Measurements from ENCODE around the gene HOPX.
"Not testable (repeated sequence)": the region's sequence is repeated elsewhere in the genome, so short reads cannot be mapped to it uniquely, and the experiment has no call there.

HOPX gene

GRCh38 chr4:56619160-56619559, 61.9 kb downstream of the HOPX start:
- DNase-seq (ENCODE audit: low read depth), result no peak
- H3K4me3 ChIP-seq (ENCODE audit: low read length), result no peak overlapping the region
- TF ChIP-seq CTCF (conservative IDR thresholded peaks at IDR 0.05; ENCODE audit: low read depth, low read length), result peak; percentile 42

GRCh38 chr4:56618734-56619133, 62.4 kb downstream of the HOPX start:
- no peak for DNase-seq (ENCODE audit: low read depth)
- no peak for TF ChIP-seq CTCF (conservative IDR thresholded peaks at IDR 0.05; ENCODE audit: low read depth, low read length)
- no peak overlapping the region for H3K4me3 ChIP-seq (ENCODE audit: low read length)

- no peak overlapping the region for H3K4me3 ChIP-seq (ENCODE audit: low read length)
- DNase-seq (ENCODE audit: low read depth), result peak; percentile 35
- TF ChIP-seq CTCF (conservative IDR thresholded peaks at IDR 0.05; ENCODE audit: low read depth, low read length), result no peak
Measured at GRCh38 chr4:56613101-56613862, 67.8 kb downstream of the HOPX start.

GRCh38 chr4:56612282-56612681, 68.8 kb downstream of the HOPX start:
- TF ChIP-seq CTCF (conservative IDR thresholded peaks at IDR 0.05; ENCODE audit: low read depth, low read length), result no peak
- H3K4me3 ChIP-seq (ENCODE audit: low read length), result no peak overlapping the region
- DNase-seq (ENCODE audit: low read depth), result no peak

GRCh38 chr4:56611501-56611900, 69.6 kb downstream of the HOPX start:
- H3K4me3 ChIP-seq (ENCODE audit: low read length), result no peak overlapping the region
- no peak for DNase-seq (ENCODE audit: low read depth)
- no peak for TF ChIP-seq CTCF (conservative IDR thresholded peaks at IDR 0.05; ENCODE audit: low read depth, low read length)

GRCh38 chr4:56610170-56610569, 70.9 kb downstream of the HOPX start:
- not testable (repeated sequence) for DNase-seq (ENCODE audit: low read depth); H3K4me3 ChIP-seq (ENCODE audit: low read length)

GRCh38 chr4:56607926-56608325, 73.2 kb downstream of the HOPX start:
- H3K4me3 ChIP-seq (ENCODE audit: low read length), result no peak overlapping the region
- TF ChIP-seq CTCF (conservative IDR thresholded peaks at IDR 0.05; ENCODE audit: low read depth, low read length), result no peak
- no peak for DNase-seq (ENCODE audit: low read depth)
